ENCODE results near the gene GOSR2. TPM values are rescaled to one million over a fixed set of nuclear protein-coding genes. Genes with fewer than 3 reads are reported as not detected.

Gene GOSR2
- polyA plus RNA-seq, 1 donor from 2014 or later = 41.4 TPM

GRCh38 chr17:46984341-46984740, 61.4 kb downstream of the GOSR2 start:
- H3K9ac ChIP-seq (ENCODE audit: low read length) = no peak overlapping the region
- no peak overlapping the region for H3K4me2 ChIP-seq (ENCODE audit: low read length)
- H3F3A ChIP-seq (ENCODE audit: insufficient read depth, low read length, poor library complexity, severe bottlenecking) = no peaks in the 10 kb centered on the region
- no peaks in the 10 kb centered on the region for H3K36me3 ChIP-seq (ENCODE audit: insufficient read depth, low read length)
- H3K9me2 ChIP-seq (ENCODE audit: insufficient read depth, low read length) = no peaks in the 10 kb centered on the region
- TF ChIP-seq MXI1 (conservative IDR thresholded peaks at IDR 0.05; ENCODE audit: poor library complexity, severe bottlenecking) = no peak
- TF ChIP-seq REST (IDR thresholded peaks at IDR 0.05; ENCODE audit: borderline replicate concordance) = no peak
- no peak for TF ChIP-seq TAF1 (IDR thresholded peaks at IDR 0.05; ENCODE audit: low read depth)
- TF ChIP-seq EP300 (conservative IDR thresholded peaks at IDR 0.05; ENCODE audit: poor library complexity, severe bottlenecking) = no peak
- TF ChIP-seq EZH2 (IDR thresholded peaks at IDR 0.05; ENCODE audit: borderline replicate concordance, insufficient read depth, low read length, poor library complexity, severe bottlenecking) = no peak
- TF ChIP-seq, protein P1, sequence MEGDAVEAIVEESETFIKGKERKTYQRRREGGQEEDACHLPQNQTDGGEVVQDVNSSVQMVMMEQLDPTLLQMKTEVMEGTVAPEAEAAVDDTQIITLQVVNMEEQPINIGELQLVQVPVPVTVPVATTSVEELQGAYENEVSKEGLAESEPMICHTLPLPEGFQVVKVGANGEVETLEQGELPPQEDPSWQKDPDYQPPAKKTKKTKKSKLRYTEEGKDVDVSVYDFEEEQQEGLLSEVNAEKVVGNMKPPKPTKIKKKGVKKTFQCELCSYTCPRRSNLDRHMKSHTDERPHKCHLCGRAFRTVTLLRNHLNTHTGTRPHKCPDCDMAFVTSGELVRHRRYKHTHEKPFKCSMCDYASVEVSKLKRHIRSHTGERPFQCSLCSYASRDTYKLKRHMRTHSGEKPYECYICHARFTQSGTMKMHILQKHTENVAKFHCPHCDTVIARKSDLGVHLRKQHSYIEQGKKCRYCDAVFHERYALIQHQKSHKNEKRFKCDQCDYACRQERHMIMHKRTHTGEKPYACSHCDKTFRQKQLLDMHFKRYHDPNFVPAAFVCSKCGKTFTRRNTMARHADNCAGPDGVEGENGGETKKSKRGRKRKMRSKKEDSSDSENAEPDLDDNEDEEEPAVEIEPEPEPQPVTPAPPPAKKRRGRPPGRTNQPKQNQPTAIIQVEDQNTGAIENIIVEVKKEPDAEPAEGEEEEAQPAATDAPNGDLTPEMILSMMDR (IDR thresholded peaks at IDR 0.05; ENCODE audit: poor library complexity, severe bottlenecking) = no peak
- TF ChIP-seq POLR2AphosphoS5 (IDR thresholded peaks at IDR 0.05) = no peak
- no peak for TF ChIP-seq RAD21 (conservative IDR thresholded peaks at IDR 0.05)
- TF ChIP-seq SMC3 (conservative IDR thresholded peaks at IDR 0.05; ENCODE audit: poor library complexity) = no peak
- H3K9me3 ChIP-seq (ENCODE audit: low read length) = no peaks in the 10 kb centered on the region
- H3K27ac ChIP-seq (ENCODE audit: low read length) = no peak overlapping the region
- no peak overlapping the region for H3K4me3 ChIP-seq (ENCODE audit: low read length)
- H3K79me2 ChIP-seq (replicated peaks; ENCODE audit: insufficient read depth, low read length) = no peaks in the 10 kb centered on the region
- no peaks in the 10 kb centered on the region for H4K20me1 ChIP-seq (ENCODE audit: insufficient read depth)
- no peak overlapping the region for H2AFZ ChIP-seq (ENCODE audit: low read depth, low read length)
- H3K27me3 ChIP-seq (ENCODE audit: insufficient read depth, low read depth, low read length) = peaks cover 10% of the 10 kb centered on the region

DNA sequence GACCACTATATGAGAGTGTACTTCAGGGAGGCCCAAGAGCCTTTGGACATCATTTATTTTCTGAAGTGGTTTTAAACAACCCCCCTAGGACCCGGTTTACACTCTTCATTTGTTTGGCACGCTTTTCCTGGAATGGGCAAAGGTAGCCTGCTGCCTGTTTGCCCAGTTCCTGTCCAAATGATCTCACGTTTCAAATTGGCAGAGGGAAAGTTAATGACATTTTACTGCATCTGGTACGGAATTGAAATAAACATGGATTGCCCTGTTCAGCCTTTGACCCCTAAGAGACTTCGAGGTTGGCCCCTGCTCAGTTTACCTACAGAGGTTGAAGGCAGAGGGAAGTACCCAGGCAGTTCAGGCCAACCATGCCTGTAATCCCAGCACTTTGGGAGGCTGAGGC, 61.9 kb downstream of the GOSR2 start:
- no peaks in the 10 kb centered on the region for H3K79me2 ChIP-seq (replicated peaks; ENCODE audit: insufficient read depth, low read length)
- H3K27ac ChIP-seq (ENCODE audit: low read length) = no peak overlapping the region
- no peak overlapping the region for H3K4me2 ChIP-seq (ENCODE audit: low read length)
- no peaks in the 10 kb centered on the region for H4K20me1 ChIP-seq (ENCODE audit: insufficient read depth)
- no peaks in the 10 kb centered on the region for H3K9me2 ChIP-seq (ENCODE audit: insufficient read depth, low read length)
- no peak overlapping the region for H2AFZ ChIP-seq (ENCODE audit: low read depth, low read length)
- no peaks in the 10 kb centered on the region for H3K9me3 ChIP-seq (ENCODE audit: low read length)
- no peaks in the 10 kb centered on the region for H3F3A ChIP-seq (ENCODE audit: insufficient read depth, low read length, poor library complexity, severe bottlenecking)
- peaks cover 4% of the 10 kb centered on the region for H3K27me3 ChIP-seq (ENCODE audit: insufficient read depth, low read depth, low read length)
- H3K36me3 ChIP-seq (ENCODE audit: insufficient read depth, low read length) = no peaks in the 10 kb centered on the region
- TF ChIP-seq REST (IDR thresholded peaks at IDR 0.05; ENCODE audit: borderline replicate concordance) (no peak), MXI1 (conservative IDR thresholded peaks at IDR 0.05; ENCODE audit: poor library complexity, severe bottlenecking) (no peak), POLR2AphosphoS5 (IDR thresholded peaks at IDR 0.05) (no peak), EZH2 (IDR thresholded peaks at IDR 0.05; ENCODE audit: borderline replicate concordance, insufficient read depth, low read length, poor library complexity, severe bottlenecking) (no peak), EP300 (conservative IDR thresholded peaks at IDR 0.05; ENCODE audit: poor library complexity, severe bottlenecking) (no peak), RAD21 (conservative IDR thresholded peaks at IDR 0.05) (no peak), TAF1 (IDR thresholded peaks at IDR 0.05; ENCODE audit: low read depth) (no peak), SMC3 (conservative IDR thresholded peaks at IDR 0.05; ENCODE audit: poor library complexity) (no peak)
- TF ChIP-seq, protein P1 (IDR thresholded peaks at IDR 0.05; ENCODE audit: poor library complexity, severe bottlenecking) = no peak
- H3K4me3 ChIP-seq (ENCODE audit: low read length) = no peak overlapping the region
- H3K9ac ChIP-seq (ENCODE audit: low read length) = no peak overlapping the region

Data from neural cell (in vitro differentiated cells).